Activated CD4-positive, alpha-beta T cell treated with anti-CD3 and anti-CD28 coated beads, Interleukin-2, amount 50 U/mL, for 1 hour (primary cell): Measurements from ENCODE around the gene ZNF598.

Experiments used
- DNase-seq: peaks from one replicate; pipeline ENCODE4 v3.0.0-alpha.2; 2020

ZNF598 gene

GRCh38 chr16:1990101-1990350 lies 19.6 kb downstream of the ZNF598 start:
- no peak for DNase-seq

DNA sequence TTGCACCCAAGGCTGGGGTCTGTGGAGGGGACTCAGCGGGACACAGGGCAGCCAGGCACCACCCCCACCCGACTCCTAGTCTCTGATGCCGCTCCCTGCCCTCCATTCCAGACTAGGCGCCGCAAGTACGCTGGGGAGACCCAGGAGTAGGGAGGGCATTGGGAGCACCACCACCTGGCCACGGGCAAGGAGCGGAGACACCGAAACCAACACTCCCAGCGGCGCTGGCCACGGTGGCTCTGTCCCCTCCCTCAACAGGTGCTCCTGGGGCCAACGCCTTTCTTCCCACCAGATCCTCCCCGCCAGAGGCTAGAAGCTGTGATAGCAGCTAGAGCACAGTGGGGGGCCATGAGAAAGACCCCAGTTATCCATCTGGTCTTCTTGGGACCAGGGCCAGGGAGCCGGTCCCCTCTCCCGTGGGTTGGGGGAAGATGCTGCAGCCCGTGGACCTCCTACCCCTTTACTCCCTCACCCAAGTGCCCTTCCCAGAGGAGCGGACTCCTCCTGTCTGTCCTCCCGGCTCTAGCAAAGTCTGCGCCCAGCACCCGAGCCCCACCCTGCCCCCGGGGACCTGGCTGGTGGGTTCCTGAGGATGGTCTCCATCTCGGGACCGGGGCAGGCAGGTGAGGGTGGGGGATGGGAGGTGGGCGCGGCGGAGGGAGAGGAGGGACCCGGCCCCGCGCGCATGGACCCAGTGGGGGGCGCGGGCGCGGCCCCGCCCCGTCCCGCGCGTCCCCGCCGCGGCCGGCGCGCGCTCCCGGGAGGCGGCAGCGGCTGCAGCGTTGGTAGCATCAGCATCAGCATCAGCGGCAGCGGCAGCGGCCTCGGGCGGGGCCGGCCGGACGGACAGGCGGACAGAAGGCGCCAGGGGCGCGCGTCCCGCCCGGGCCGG lies 20.2 kb downstream of the ZNF598 start, which contains the start of gene SYNGR3:
Gene SYNGR3 (plus strand): TSS at position 762 of the 892 bp plus-strand sequence. CDS start 133 bp downstream, outside the sequence.
- no peak for DNase-seq

GRCh38 chr16:1987198-1987597 lies 22.4 kb downstream of the ZNF598 start:
- no peak for DNase-seq

GRCh38 chr16:1985466-1986150 lies 24.0 kb downstream of the ZNF598 start:
- no peak for DNase-seq

- DNase-seq = no peak
Measured at GRCh38 chr16:1984347-1985225, 25.0 kb downstream of the ZNF598 start.

- peak; percentile 51 for DNase-seq
Measured at GRCh38 chr16:1983544-1984346, 25.9 kb downstream of the ZNF598 start, which contains the start of gene GFER. TSS of gene GFER (plus strand) at chr16:1984193. CDS start at chr16:1984219, 26 bp downstream.

GRCh38 chr16:1982991-1983543 lies 26.6 kb downstream of the ZNF598 start:
- no peak for DNase-seq

GRCh38 chr16:1982013-1982433 lies 27.6 kb downstream of the ZNF598 start:
- no peak for DNase-seq

DNA sequence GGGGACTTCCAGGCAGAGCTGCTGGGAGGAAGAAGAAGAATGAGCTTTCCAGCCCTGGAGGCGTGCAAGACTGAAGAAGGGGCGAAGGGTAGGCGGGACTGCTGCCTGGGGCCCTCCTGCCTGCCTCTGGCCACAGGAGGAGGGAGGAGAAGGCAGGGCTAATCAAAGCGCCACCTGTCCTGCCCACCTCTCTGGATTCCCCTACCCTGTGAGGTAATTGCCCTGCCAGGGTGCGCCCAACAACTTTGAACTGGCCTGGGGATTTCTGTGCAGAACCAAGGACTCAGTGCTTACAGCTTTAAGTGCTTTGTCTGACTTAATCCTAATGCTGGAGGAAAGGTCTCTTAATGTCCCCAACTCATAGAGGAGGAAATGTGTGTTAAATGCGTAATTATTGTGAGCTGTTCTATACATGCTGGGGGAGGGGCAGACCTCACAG lies 28.2 kb downstream of the ZNF598 start, which contains the start of gene NOXO1:
Gene NOXO1 (minus strand): TSS at position 72 of the 439 bp plus-strand sequence. CDS start 290 bp downstream, outside the sequence.
- no peak for DNase-seq

- DNase-seq = no peak
Measured at GRCh38 chr16:1980770-1981087, 28.9 kb downstream of the ZNF598 start.

DNA sequence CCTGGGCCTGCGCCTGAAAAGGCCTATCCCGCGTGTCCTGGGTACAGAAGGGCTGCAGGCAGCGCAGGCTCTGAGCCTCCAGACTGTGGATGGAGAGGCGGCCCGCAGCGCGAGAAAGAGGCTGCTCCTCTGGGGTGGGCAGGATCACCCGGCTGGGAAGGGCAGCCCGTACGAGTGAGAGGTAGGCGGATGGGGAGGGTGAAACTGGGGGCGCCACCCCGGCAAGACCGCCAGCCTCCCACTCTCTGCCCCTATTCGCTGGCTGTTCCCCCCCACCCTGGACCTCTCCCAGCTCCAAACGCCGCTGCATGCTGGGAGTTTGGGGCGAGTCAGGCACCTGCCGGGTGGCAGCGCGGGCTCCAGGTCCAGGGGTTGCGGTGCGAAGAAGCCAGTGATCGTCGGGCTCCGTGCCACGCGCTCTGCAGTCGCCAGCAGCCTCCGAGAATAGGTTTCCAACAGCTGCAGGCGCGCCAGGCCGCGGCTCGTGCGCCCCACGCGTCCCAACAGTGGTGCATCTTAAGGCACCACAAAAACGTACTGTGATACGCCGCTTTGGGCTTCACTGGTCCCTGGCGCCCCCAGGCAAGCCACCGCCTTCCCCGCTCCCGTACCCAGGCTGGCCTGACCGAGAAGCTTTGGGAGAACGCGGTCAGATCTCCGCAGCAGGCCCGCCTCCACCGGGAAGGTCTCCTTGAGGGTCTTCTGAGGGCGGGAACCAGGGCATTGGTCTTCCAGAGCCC lies 29.4 kb downstream of the ZNF598 start:
- no peak for DNase-seq

- DNase-seq = peak; percentile 36
Measured at GRCh38 chr16:1979271-1980029, 30.2 kb downstream of the ZNF598 start.

GRCh38 chr16:1978476-1979120 lies 31.0 kb downstream of the ZNF598 start:
- DNase-seq = no peak

- DNase-seq = no peak
Measured at GRCh38 chr16:1977875-1978268, 31.7 kb downstream of the ZNF598 start.

DNA sequence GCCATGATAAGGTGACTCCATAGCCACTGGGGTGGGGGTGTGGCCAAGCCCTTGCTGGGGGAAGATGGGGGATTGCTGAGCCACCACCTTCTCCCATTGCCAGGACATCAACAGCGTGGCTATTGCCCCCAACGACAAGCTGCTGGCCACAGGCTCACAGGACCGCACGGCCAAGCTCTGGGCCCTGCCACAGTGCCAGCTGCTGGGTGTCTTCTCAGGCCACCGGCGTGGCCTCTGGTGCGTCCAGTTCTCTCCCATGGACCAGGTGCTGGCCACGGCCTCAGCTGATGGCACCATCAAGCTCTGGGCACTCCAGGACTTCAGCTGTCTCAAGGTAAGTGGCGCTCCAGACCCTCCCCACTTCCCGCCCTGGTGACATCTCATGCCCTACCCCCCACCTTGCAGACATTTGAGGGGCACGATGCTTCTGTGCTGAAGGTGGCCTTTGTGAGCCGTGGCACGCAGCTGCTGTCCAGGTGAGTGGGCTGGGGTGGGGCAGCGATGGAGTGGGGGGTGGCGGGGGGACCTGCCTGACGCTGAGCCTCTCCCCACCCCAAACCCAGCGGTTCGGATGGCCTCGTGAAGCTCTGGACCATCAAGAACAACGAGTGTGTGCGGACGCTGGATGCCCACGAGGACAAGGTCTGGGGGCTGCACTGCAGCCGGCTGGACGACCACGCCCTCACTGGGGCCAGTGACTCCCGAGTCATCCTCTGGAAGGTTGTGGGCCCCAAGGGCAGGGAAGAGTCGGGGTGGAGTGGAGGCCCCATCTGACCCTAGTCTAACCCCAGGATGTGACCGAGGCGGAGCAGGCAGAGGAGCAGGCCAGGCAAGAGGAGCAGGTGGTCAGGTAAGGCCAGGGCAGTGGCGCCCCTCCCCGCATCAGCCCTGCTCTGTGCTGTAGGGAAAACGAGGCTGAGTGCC lies 32.4 kb downstream of the ZNF598 start:
- DNase-seq = no peak

- no peak for DNase-seq
Measured at GRCh38 chr16:1976216-1976520, 33.5 kb downstream of the ZNF598 start.

- DNase-seq = no peak
Measured at GRCh38 chr16:1975432-1976215, 34.0 kb downstream of the ZNF598 start.
